Amniotic stem cell (primary cell): ENCODE results near the gene TRIM52.

ENCODE experiments used
- DNase-seq: peaks from one replicate; lab custom pipeline; 2025; lab: John Stamatoyannopoulos, UW

Gene TRIM52

GRCh38 chr5:181258576-181258975, 2.4 kb downstream of the TRIM52 start:
- no peak for DNase-seq

- no peak for DNase-seq
These were observed 4.9 kb downstream of the TRIM52 start for GRCh38 chr5:181255836-181256578.

GRCh38 chr5:181255276-181255675, 5.7 kb downstream of the TRIM52 start:
- DNase-seq, result no peak

- no peak for DNase-seq
These were observed 12.7 kb downstream of the TRIM52 start for GRCh38 chr5:181248277-181248676.

- DNase-seq, result no peak
These were observed 14.5 kb downstream of the TRIM52 start for GRCh38 chr5:181246276-181247049.

- no peak for DNase-seq
These were observed 15.3 kb downstream of the TRIM52 start for GRCh38 chr5:181245427-181246275.

GRCh38 chr5:181243564-181244343, 17.2 kb downstream of the TRIM52 start, which contains the start of gene RACK1:
RACK1 (minus strand) TSS chr5:181243906; CDS start chr5:181243800, 106 bp downstream.
- no peak for DNase-seq

GRCh38 chr5:181243018-181243563, 17.9 kb downstream of the TRIM52 start:
- no peak for DNase-seq

GRCh38 chr5:181242031-181242451, 18.9 kb downstream of the TRIM52 start:
- no peak for DNase-seq

- DNase-seq, result no peak
These were observed 19.5 kb downstream of the TRIM52 start for GRCh38 chr5:181241393-181241975.

GRCh38 chr5:181239062-181239663, 21.8 kb downstream of the TRIM52 start:
- DNase-seq, result no peak

GRCh38 chr5:181237729-181238385, 23.1 kb downstream of the TRIM52 start:
- DNase-seq, result no peak

GRCh38 chr5:181236954-181237641, 23.8 kb downstream of the TRIM52 start:
- DNase-seq, result no peak

- no peak for DNase-seq
These were observed 24.5 kb downstream of the TRIM52 start for GRCh38 chr5:181236471-181236870.

- no peak for DNase-seq
These were observed 25.1 kb downstream of the TRIM52 start for GRCh38 chr5:181235689-181236366.

- DNase-seq, result no peak
These were observed 25.6 kb downstream of the TRIM52 start for GRCh38 chr5:181235323-181235688.

GRCh38 chr5:181234455-181235306, 26.3 kb downstream of the TRIM52 start:
- no peak for DNase-seq
